Measurements from ENCODE around the gene SERPINA1.

The SERPINA1 gene

DNA sequence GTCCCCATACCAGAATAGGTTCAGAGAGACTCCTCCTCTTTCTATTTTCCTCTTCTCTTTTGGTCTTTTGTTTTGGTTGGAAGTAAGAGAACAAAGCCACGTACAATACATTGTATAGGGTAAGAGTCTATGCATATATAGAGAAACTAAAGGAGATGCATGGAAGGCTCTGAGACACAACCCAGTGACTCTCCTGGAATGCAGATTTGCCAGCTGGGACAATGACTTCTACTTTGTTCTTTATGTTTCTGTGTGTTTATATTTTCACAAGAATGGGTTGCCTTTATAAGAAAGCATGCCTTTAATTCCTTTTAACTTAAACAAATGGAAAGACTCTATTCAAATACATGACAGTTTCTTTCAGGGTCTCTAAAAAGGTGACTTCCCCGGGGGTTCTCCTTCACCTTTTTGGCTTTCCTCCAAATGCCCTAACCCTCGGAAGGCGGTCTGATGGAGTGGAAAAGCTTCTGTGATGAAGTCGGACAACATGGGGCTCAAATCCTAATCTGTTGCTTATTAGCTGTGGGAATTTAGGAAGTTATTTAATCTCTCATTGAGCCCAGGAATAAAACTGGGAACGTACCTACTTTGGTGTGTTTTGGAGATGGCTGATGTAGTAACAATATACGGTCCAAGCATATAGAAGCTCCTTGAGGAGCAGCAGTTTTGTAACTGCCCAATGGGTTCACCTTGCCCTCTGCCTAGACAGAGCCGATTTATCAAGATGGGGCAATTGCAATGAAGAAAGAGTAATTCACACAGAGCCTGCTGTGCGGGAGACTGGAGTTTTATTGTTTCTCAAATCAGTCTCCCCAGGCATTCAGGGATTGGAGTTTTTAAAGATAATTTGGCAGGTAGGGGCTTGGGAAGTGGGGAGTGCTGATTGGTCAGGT is 9.1 kb upstream of the SERPINA1 start:
- no peak for DNase-seq (ENCODE audit: low spot score)

DNA sequence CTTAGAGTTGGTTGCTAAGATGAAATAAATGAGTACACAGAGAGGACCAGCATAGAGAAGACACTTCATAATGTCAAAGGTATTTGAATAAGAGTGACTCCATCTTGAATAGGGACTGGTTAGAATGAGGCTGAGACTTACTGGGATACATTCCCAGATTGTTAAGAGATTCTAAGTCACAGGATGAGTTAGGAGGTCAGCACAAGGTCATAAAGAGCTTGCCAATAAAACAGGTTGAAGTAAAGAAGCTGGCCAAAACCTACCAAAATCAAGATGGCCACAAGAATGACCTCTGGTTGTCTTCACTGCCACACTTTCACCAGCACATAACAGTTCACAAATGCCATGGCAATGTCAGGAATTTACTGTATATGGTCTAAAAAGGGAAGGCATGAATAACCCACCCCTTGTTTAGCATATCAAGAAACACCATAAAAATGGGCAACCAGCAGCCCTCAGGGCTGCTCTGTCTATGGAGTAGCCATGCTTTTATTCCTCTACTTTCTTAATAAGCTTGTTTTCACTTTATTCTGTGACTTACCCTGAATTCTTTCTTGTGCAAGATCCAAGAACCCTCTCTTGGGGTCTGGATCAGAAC is 8.3 kb upstream of the SERPINA1 start:
- no peak for DNase-seq (ENCODE audit: low spot score)

DNA sequence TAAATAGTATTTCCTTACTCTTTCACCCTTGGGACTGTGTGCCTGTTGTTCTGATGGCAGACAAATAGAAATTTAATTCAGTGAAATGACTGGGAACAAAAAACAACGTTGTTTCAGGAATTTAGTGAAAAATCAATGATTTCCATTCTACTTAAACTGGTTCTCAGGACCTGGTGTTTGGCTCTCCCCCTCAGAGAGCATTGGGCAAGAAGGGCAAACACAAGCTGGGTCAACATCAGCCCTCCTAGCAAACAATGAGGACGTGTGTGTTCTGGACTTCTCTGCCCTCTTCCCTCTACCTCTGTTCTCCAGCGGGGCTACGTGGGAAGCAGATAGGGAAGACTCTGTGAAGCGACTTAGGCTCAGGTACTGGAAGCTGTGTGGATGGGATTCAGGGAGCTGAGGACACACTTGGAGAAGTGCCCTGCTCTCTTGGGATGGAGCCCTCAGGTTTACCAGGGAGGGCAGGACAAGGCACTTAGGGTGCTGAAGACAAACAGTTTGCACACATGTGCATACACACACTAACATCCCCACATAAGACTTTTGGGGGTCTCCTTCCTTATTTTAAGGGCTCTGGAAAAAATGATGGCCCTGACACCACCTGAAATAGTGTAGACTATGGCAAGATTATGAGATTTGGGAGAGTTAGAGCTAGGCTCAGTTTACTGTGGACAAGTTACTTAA is 7.6 kb upstream of the SERPINA1 start:
- DNase-seq (ENCODE audit: low spot score), result no peak

DNA sequence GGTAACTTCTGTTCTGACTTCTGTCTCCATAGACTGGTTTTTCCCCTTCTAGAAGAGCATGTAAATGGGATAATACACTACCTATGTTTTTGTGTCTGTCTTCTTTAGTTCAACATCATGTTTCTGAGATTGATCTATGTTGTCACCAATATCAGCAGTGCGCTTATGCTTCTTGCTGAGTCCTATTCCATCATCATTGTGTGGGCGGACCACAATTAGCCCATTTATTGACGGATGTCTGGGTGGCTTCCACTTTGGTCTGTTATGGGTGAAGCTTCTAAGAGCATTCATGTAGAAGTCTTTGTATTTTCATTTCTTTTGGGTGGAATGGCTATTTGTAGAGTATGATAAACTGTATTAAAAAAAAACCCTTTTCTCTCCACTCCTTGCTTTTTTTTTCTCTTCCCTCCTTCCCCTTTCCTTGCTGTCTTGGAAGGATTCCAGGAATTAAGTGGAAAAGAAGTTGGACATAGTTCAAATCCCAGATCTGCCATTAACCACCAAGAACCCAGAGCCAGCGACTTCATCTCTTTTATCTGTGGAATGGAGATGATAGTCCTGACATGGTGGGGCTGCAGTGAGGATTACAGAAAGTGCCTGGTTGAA is 7.0 kb upstream of the SERPINA1 start:
- no peak for DNase-seq (ENCODE audit: low spot score)

DNA sequence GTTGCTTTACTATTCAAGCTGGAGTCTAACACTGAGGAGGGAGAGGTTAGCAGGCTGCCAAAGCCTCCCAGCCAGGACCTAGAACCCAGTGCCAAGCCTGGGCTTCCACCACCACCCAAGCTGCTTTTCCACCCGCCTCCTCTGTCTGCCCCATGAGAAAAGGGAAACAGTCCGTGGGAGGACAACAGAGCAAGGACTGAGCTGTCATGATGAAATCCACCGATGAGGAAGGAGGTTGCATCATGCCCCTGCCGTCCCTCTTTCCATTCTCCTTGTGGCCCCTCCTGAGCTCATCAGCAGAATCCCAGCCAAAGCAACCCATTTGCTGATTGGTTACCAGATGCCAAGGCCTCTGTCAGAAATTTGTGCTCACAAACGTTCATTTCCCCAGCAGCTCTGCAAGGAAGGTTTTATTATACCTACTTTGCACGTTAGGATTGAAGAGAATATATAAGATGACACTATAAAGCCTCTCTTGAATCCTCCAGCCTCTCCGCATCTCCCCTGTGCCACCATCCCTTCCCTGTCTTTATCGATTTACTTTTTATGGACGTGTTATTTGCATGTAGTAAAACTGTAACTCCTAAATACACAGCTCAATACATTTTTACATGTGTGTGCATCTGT is 6.3 kb upstream of the SERPINA1 start:
- DNase-seq (ENCODE audit: low spot score), result no peak

DNA sequence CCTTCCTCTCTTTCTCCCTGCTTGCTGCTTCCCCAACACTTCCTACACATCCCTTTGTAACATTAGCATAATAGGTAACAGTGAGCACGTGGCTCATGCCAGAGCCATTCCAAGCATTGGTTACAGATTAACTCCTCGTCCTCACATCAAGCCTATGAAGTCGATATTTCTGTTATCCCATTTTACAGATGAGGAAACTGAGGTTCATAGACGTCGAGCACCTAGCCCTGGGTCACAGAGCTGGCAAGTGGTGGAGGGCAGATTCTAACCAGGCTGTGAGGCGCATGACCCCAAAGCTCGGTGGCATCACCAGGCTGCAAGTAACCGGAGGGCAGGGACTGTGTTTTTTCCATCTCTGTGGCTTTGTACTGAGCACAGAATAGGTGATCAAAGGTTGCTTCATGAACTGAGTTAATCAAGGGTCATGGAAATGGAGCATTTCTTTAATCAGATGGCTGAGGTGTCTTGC is 5.7 kb upstream of the SERPINA1 start:
- no peak for DNase-seq (ENCODE audit: low spot score)

DNA sequence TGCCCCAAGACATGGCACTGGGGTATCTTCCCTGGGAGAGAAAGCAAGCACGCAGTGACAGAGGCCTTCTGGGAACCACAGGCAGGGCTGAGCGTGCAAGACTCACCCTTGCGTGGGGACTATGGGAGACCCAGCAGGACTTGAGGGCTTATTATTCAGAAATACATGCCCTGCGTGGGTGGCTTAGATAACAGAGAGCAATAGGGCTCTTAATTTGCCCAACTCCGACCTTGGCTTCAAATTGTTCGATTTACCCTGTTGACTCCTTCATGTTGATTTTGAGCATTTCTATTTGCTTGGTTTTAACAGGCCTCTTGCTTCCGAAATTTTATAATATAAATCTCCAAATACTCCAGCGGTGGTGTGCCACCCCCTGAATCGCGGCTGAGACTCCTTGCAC is 5.1 kb upstream of the SERPINA1 start:
- DNase-seq (ENCODE audit: low spot score), result no peak

DNA sequence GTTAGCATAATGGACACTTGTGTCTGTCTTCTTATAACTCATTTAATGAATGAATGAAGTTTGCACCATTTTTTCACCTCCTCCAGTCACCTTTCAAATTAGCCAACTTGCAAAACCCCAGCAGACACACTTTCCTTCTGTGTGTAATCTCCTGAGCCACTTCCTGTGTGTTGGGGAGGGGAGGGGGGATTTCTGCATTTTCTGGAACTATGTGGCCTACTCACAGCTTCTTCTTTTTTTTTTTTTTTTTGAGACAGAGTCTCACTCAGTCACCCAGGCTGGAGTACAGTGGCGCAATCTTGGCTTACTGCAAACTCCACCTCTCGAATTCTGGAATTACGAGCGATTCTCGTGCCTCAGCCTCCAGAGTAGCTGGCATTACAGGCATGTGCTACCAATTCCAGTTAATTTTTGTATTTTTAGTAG is 4.1 kb upstream of the SERPINA1 start:
- DNase-seq (ENCODE audit: low spot score), result no peak

DNA sequence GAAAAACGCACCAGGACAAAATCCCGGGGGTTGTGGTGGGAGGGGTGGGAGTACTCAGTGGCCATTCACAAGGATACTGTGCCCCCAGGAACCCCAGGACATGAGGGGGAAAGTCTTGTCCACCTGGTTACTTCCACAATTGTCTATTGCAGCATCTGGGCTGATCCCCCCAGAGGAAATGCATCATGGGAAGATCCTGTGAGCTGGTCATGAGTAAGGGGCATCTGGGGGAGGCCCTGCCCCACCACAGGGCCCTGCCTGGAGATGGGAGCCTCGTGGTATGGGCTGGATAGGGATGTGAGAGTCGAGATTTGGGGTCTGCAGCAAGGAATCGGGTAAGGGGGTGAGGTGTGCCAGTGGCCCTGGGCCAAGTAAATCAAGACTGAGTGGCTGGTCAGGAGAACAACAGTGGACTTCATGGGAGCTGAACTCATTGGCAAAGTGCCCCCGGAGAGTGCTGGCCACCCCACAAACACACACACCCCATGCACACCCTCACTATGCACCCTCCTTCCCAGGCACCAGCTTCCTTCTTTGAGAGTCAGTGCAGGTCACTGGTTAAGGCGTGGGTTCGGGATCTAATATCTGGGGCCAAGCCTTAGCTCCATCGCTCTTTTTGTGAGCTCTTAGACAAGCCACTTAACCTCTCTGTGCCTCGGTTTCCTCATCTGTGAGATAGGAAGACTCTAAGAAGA is 3.0 kb upstream of the SERPINA1 start:
- DNase-seq (ENCODE audit: low spot score), result no peak

DNA sequence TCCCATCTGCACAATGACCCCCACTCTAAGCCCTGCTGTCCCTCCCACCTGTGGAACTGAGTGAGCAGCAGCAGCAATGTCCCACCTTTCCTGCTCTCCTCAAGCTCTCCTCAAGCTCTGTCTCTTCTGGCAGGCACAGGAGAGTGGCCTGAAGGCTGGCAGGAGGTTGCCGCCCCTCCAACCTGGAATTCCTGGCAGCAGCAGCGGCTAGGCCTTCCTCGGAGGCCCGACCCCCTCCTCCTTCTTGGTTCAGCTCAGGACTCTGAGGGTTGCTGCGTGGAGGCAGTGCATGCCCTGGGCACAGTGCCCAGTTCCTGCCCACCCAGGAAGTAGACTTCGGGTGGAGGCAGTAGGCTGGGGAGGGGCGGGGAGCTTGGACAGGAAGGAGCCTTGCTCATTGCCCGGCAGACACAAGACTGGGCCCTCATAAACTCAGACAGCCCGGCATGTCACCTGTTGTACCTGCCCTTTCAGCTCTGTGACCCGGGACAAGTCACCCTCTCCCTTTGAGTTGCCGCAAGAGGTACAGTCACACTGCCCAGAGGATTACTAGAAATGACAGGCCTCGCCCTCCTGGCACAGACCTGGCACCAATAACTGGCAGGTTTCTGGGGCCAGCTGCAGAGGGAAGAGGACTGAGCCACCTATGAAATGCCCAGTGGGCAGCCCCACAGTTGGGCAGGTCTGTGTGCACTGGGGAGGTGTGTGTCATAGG is 2.1 kb upstream of the SERPINA1 start:
- peak; percentile 44 for DNase-seq (ENCODE audit: low spot score)

DNA sequence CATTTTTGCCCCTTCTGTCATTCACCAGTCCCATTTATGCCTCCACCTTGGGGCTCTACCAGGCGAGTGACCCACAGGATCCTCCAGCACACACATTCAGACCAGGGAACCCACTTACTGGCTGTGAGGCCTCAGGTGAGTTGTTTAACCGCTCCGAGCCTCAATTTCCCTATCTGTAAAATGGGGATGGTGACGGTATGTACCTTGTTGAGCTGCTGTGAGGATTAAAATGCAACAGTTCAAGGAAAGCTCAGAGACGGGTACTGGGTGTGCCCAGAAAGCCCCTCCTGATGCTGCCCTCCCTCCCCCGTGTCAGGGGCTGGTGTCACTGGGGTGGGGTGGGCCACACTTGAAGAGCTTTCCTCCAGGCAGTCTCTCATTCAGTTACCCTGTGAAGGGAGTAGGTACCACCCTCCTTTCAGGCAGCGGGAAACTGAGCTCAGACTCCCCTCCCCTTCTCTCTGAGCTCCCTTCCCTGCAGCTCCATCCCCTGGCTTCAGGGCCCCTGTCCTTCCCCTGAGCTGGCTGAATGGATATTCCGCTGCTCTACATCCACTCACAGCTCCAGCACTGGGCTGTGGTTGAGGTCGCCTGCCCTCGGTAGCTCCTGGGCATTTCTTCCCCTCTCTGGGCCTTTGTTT is 1.4 kb upstream of the SERPINA1 start:
- no peak for DNase-seq (ENCODE audit: low spot score)

DNA sequence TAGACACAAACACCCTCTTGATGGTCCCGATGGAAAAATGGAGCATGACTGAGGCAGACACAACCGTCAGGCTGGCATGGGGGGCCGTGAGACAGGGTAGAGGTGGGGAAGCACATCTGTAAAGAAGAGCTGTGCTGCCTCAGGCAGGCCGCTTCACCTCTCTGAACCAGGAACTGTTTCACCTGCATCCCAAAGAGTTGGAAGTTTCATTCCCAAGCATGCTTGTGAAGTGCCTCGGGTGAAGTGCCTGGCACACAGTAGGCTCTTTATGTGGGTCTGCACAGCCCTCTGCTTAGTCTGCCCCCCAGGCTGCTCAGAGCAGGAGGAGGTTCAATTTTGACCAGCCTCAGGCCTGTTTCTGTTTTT is 685 bp upstream of the SERPINA1 start:
- no peak for DNase-seq (ENCODE audit: low spot score)

DNA sequence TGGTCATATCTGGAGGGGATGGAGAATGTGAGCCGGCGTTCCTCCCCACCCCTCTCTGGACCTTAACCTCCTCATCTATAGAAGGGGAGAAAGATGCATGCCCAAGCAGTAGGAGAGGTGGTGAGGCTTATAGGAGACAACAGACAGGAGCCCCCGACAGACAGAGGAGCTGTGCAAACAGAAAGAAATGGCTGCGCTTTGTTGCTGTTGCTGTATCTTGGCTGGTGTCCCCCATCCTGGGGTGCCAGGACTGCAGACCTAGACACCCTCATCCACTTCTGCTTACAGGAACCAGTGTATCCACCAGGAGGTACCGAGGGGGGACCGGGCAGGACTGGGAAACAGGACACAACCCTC is 397 bp downstream of the SERPINA1 start:
- DNase-seq (ENCODE audit: low spot score), result no peak

DNA sequence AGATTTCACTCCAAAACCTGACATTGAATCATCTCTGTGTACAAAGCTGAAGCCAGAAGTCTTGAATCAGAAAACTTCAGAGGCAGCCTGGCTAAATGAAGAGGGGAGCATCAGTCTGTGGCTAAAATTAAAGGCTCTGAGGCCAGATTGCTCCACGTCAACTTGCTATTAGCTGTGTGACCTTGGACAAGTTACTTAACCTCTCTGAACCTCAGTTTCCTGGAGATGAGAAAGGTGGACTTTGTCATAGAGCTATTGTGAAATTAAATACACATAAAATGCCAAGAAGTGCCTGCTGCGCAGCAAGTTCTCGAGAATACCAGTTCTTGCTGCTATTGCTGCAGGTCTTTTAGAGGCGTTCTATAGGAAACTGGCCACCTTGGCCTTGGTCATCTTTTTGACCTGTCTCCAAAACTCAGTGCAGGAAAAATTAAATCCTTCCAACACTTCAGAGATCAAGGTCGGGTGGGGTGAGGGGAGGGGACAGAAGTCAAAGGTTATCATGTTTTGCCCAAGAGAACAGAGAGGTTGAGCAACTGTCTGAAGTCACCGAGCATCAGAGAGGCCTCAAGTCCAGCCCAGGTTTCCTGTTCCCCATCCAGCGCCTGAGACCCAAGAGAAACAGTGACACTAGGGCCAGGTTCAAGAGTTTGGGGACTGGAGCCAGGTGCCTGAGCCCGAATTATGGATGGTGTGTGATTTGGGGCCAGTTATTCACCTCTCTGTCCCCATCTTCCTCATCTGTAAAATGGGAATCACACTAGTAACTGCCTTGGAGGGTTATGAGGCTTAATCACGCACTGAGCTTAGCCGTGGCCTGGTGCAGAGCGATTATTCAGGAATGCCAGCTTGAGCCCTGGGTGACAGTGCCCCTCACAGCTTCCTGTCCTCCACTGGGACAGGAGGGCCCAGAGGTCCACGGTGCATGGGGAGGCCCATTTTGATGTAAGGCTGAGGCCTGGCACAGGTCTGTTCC is 1.1 kb downstream of the SERPINA1 start:
- no peak for DNase-seq (ENCODE audit: low spot score)

DNA sequence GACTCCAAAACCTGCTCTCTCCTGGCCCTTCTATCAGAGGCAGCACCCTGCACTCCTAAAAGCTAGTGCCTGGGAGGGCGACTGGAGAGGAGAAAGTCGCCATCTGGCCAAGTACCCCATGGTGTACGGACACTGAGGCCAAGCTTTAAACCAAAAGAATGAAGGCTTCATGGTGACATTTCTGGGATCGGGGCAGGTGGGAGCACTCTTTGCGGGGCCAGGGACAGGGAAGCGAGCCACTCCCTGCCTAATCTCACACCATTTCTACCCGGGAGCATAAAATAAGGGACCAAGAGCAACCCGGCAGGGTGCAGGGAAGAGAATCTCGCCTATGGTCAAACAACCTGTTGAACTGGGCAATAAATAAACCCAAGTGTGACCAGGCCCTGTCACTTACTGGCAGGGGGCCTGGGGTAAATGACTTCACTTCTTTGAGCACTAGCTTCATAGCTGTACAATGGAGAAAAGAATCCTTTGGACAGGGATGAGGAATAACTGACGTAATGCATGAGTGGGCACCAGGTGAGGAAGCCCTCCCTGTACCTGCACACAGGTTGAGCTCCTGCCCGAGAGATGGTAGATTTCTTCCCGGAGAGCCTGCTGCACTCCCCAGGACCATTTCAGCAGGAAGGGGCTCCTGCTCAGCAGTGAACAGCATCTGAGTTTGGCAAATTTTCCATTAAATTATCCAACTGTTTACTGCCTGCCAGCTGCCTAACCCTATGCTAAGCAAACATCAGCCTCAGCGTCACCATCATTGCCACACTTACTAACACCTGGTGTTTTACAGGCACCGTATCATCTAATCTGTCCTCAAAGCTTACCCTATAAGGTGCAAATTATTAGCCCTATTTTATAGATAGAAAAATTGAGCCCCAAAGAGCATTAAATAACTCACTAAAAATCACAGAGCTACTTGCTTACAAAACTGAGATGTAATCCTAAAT is 2.0 kb downstream of the SERPINA1 start:
- no peak for DNase-seq (ENCODE audit: low spot score)

DNA sequence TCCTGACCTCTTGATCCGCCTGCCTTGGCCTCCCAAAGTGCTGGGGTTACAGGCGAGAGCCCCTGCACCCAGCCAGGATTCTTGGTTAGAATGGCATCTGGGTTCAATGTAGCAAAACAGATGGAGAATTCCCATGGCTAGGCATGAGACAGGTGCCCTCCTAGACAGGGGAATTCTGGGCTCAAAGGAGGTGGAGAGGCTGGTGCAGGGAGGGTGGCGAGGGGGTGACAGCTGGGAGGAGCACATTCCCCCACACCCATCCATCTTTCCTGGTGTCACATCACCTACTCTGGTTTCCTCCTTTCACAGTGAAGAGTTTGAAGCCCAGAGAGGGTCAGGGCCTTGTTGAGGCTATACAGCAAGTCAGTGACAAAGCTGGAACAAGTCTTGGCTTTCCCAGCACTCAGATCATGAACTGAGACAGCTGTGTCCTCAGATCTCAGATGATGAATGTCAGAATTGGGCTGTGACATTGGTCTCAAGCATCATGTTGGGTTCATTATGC is 2.8 kb downstream of the SERPINA1 start:
- DNase-seq (ENCODE audit: low spot score), result no peak

DNA sequence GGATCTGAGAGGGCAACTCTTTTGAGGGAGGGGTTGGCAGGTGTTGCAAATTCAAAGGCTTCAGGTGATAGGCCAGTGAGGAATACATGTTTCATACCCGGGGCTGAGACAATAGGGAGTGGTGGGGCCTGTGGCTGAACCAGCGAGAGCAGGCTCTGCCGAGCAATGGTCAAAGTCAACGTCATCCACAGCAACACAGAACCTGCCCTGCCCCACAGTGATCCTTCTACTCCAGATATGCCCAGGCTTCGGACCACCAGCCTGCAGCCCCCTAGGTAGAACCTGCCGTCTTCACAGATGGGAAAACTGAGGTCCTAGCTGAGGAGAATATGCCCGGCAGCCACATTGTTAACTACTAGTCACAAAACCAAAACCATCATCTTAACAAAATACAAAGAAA is 4.1 kb downstream of the SERPINA1 start:
- no peak for DNase-seq (ENCODE audit: low spot score)

DNA sequence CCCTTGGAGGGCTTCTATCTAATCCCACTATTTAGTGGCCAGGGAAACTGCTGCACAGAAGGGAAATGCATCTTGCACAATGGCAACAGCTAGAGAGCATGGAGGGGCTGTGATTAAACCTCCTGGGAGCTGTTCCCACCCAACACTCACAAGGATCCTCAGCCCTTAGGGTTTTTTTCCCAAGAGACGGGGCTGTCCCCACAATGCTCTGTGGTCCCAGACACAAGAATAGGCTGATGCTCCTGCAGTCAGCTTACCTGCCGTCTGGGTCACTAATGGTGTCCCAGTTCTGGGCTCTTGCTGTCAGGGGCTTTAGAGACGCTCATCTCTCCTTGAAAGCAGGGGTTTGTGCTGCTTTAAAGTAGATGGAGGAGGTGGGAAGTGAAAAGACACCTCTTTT is 4.6 kb downstream of the SERPINA1 start:
- DNase-seq (ENCODE audit: low spot score), result no peak
